ENCODE data around the gene UQCR11. TPM values are rescaled to one million over a fixed set of nuclear protein-coding genes. Genes with fewer than 3 reads are reported as not detected.

Gene UQCR11
- 32.5 and 47.6 TPM in 2 replicates for total RNA-seq

DNA sequence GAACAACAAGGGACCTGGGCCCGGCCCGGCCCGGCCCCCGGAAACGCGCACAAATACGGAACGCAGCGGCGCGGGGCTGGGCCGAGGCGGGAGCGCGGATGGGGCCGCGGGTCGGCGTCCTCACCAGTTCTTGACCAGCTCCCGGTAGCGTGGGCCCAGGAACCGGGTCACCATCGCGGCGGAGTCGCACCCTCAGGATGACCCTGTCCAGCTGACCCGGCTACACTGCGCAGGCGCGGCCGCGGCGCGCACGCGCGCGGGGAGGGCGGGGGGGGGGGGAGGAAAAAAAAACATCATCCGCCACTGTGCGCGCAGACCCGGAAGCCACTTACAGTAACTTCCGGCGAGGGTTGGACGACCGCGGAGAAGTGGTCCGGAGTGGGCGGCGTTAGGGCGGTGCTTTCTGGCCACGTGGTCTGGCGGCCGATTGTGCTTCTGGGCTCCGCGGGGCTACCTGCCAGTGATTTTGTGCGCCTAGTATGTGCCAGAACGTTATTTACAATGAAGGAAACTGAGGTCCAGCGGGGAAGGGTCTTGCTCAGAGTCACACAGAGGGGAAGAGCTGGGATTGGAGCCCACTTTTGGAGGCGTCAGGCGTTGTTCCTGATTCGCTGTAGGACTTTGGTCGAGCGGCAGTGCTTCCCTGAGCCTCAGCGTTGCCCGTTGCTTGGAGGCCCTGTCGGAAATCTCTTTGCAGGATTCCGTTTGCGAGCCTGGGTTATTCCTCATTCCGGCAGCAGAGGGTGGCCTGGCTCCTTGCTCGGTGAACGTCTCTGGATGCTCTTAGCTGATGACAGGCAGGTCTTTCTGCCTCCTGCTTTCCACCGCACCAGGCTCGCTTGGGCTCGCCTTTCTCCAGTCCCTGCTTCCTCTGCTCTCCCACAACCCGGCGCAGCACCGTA lies at the start of gene UQCR11:
Gene UQCR11, minus strand, starts transcription at position 227 of the 902 bp plus-strand sequence. Its CDS starts 53 bp downstream, at position 174.

DNA sequence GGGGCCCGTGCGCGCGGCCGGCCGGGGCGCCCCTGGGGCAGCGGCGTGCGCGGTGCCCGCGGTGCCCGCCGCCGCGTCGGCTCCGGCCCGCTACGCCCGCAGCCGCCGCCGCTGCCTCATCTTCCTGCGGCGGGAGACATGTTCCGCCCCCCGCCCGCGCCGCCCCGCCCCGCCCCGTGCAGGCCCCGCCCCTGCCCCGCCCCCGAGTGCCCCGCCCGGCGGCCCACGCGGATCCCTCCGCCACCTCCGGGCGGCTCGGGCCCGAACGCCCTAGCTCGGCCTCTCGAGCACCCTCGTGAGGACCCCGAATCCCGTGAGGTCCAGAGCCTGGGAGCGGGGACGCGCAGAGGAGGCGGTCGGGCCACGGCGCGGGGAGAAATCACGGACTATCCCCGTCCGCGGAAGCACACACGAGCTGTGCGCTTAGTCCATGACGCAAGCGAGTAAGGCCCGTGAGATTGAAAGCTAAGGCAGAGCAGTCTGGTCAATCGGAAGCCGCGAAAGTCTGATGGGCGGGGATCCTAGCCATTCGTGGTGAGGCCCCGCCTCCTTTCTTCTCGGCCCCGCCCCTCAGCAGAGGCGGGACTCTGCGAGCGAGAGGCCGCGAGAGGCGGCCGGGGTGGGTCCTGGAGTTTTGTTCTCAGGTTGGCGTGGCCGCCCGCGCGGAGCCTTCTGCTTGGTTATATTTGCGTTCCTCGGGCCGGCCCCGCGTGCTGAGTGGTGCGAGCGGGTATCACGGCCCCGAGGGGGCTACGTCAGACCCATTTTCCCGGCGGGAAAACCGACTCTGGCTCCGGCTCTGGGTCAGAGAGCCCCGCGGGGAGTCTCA lies 47.4 kb upstream of the UQCR11 start, which contains the start of gene TCF3:
Gene TCF3, minus strand, starts transcription at position 145 of the 829 bp plus-strand sequence. CDS start 2,367 bp downstream, outside the sequence.

DNA sequence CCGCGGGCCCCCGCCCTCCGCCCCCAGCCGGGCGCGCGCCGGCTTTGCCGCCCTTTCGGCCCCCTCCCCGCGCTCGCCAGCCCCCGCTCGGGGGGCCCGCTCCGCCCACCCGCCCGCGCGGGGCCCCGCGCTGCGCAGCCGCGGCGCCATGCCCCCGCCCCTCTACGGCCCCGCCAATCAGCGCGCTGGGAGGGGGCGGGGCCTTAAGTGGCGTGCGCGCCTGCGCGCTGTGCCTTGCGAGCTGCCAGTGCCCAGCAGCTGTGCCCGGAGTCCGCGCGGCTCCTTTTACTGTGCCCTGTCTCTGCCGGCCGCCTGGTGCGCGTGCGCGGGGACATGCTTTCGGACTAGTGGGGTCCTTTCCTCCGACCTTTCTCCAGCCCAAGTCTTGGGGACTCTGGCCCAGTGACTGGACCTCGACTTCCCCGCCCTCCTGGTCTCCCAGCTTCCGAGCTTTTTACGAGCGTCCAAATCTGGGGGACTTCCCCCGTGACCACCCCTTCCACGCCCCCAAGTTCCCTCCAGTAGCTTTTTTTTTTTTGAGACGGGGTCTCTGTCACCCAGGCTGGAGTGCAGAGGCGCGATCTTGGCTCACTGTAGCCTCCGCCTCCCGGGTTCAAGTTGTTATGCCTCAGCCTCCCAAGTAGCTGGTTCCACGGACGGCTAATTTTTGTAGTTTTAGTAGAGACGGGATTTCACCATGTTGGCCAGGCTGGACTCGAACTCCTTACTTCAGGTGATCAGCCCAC lies 12.3 kb downstream of the UQCR11 start, which contains the start of gene MBD3:
Gene MBD3, minus strand, starts transcription at position 111 of the 746 bp plus-strand sequence. CDS start 234 bp downstream, outside the sequence.

DNA sequence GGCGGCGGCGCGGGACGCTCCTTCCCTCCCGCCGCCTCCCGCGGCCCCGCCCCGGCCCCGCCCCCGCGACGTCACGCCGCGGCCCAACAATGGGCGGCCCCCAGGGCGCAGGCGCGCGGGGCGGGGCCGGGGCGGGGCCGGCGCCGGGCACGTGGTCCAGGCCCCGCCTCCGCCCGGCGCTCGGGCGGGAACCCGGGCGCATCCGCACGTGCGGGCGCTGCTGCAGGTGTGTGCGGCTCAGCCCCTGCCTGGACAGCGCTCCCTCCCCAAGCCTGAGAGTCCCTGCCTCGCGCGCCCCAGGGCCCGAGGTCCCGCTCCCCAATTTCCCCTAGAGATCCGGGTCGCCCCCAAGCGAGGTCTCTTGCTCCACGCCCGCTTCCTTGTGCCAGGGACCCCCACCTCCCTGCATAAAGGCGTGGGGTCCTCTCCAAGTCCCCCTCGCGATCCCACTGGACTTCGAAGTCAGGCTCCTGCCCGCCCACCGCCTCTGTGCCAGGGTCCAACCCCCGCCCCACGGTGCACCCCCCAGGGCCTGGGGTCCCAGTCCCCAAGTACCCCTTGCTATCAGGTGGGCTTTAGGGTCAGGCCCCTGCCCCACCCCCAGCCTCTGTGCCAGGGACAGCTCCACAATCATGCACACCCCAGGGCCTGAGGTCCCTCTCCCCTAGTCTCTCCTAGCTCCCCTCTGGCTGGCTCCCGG lies 36.8 kb downstream of the UQCR11 start, which contains the start of gene MEX3D:
Gene MEX3D, minus strand, starts transcription at position 6 of the 700 bp plus-strand sequence. CDS start 267 bp downstream, outside the sequence.

Other genes with a start within 250 kb of the UQCR11 start
- gene NDUFS7, start 221.6 kb downstream of the UQCR11 start, total RNA-seq, result 72.2 and 91.2 TPM in 2 replicates
- gene GAMT, start 203.9 kb downstream of the UQCR11 start, total RNA-seq, result 26.7 and 37.1 TPM in 2 replicates
- gene DAZAP1, start 197.9 kb downstream of the UQCR11 start, total RNA-seq, result 65.9 and 103 TPM in 2 replicates
- gene RPS15, start 167.1 kb downstream of the UQCR11 start, total RNA-seq, result 486 and 592 TPM in 2 replicates
- 0.44 and 0.50 TPM in 2 replicates for gene APC2, start 155.3 kb downstream of the UQCR11 start, total RNA-seq
- 24.7 and 32.2 TPM in 2 replicates for gene C19orf25, start 126.2 kb downstream of the UQCR11 start, total RNA-seq
- 2.3 and 4.4 TPM in 2 replicates for gene PCSK4, start 115.1 kb downstream of the UQCR11 start, total RNA-seq
- 0.44 and 1.7 TPM in 2 replicates for gene REEP6, start 114.3 kb downstream of the UQCR11 start, total RNA-seq
- gene ADAMTSL5, start 92.4 kb downstream of the UQCR11 start, total RNA-seq, result 3.1 and 6.6 TPM in 2 replicates
- not detected in 2 replicates for gene PLK5, start 81.4 kb downstream of the UQCR11 start, total RNA-seq
- 50.2 and 50.7 TPM in 2 replicates for gene MEX3D, start 37.1 kb downstream of the UQCR11 start, total RNA-seq
- 113 and 126 TPM in 2 replicates for gene MBD3, start 12.6 kb downstream of the UQCR11 start, total RNA-seq
- 82.9 and 118 TPM in 2 replicates for gene TCF3, start 47.2 kb upstream of the UQCR11 start, total RNA-seq
- not detected in 2 replicates for gene ONECUT3, start 148.0 kb upstream of the UQCR11 start, total RNA-seq
- gene ATP8B3, start 206.8 kb upstream of the UQCR11 start, total RNA-seq, result 1.9 and 2.7 TPM in 2 replicates
- 5.6 and 10.8 TPM in 2 replicates for gene REXO1, start 243.0 kb upstream of the UQCR11 start, total RNA-seq